ENCODE measurements around the gene CLCN1.

CLCN1 gene

GRCh38 chr7:143367972-143368371, 52.1 kb downstream of the CLCN1 start:
- peak; percentile 94 for DNase-seq (ENCODE audit: low spot score)

GRCh38 chr7:143368387-143368786, 52.5 kb downstream of the CLCN1 start:
- DNase-seq (ENCODE audit: low spot score): no peak

- peak; percentile 61 for DNase-seq (ENCODE audit: low spot score)
Observed at GRCh38 chr7:143369678-143370651, 54.1 kb downstream of the CLCN1 start.

GRCh38 chr7:143372070-143372469, 56.2 kb downstream of the CLCN1 start:
- DNase-seq (ENCODE audit: low spot score): peak; percentile 72

- DNase-seq (ENCODE audit: low spot score): no peak
Observed at GRCh38 chr7:143373255-143373794, 57.4 kb downstream of the CLCN1 start.

GRCh38 chr7:143374561-143374960, 58.6 kb downstream of the CLCN1 start:
- no peak for DNase-seq (ENCODE audit: low spot score)

- DNase-seq (ENCODE audit: low spot score): peak; percentile 62
Observed at GRCh38 chr7:143375298-143376034, 59.6 kb downstream of the CLCN1 start.

- DNase-seq (ENCODE audit: low spot score): no peak
Observed at GRCh38 chr7:143376396-143376795, 60.5 kb downstream of the CLCN1 start.

- no peak for DNase-seq (ENCODE audit: low spot score)
Observed at GRCh38 chr7:143379611-143380259, 63.8 kb downstream of the CLCN1 start.

GRCh38 chr7:143380260-143380645, 64.3 kb downstream of the CLCN1 start:
- peak; percentile 84 for DNase-seq (ENCODE audit: low spot score)

GRCh38 chr7:143380646-143381426, 64.9 kb downstream of the CLCN1 start, which contains the start of gene ZYX:
Gene ZYX (plus strand): TSS chr7:143381345. CDS start chr7:143381572, 227 bp downstream.
- DNase-seq (ENCODE audit: low spot score): peak; percentile 95

- DNase-seq (ENCODE audit: low spot score): peak; percentile 71
Observed at GRCh38 chr7:143381427-143382125, 65.7 kb downstream of the CLCN1 start.

GRCh38 chr7:143382126-143382790, 66.3 kb downstream of the CLCN1 start:
- no peak for DNase-seq (ENCODE audit: low spot score)

GRCh38 chr7:143382791-143383641, 67.1 kb downstream of the CLCN1 start:
- DNase-seq (ENCODE audit: low spot score): no peak

GRCh38 chr7:143383642-143383957, 67.7 kb downstream of the CLCN1 start:
- no peak for DNase-seq (ENCODE audit: low spot score)

GRCh38 chr7:143384148-143384547, 68.2 kb downstream of the CLCN1 start:
- no peak for DNase-seq (ENCODE audit: low spot score)

GRCh38 chr7:143384661-143385631, 69.0 kb downstream of the CLCN1 start:
- DNase-seq (ENCODE audit: low spot score): no peak

Measured in kidney tubule cell (primary cell).